ENCODE results near the gene GALNT5.

DNA sequence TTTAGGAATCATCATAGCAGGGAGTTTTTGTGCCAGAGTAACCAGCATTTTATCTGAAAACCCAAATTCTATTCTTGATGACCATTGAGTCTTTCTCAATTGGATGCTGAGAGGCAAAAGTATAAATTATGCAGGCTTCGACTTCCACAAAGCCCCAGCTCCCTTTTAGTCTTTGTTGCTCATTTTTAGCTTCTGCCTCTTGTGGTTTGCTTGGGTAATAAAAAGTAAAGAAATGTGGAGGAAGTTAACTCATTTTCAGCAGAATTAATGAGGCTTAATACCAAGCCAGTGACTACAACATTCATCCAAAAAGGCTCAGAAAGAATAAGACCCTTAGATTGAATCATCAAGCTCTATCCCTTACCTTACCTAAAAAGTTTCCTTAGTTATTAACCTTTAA lies 49.5 kb downstream of the GALNT5 start:
- no peak for TF ChIP-seq CTCF (IDR thresholded peaks at IDR 0.05; ENCODE audit: low read depth, low read length)
- TF ChIP-seq POLR2A (IDR thresholded peaks at IDR 0.05; ENCODE audit: extremely low read depth, insufficient read length) = no peak
- TF ChIP-seq, protein P1, sequence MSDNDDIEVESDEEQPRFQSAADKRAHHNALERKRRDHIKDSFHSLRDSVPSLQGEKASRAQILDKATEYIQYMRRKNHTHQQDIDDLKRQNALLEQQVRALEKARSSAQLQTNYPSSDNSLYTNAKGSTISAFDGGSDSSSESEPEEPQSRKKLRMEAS (IDR thresholded peaks at IDR 0.05; ENCODE audit: low read depth, low read length) = no peak

Data from NB4 (cell line).